Endodermal cell (in vitro differentiated cells): ENCODE measurements around the gene HOPX. TPM values are rescaled to one million over a fixed set of nuclear protein-coding genes. Genes with fewer than 3 reads are reported as not detected.

Experiments used
- DNase-seq: peaks from one replicate; pipeline ENCODE4 v3.0.0-alpha.2; 2017
- H3K27ac ChIP-seq: 2 replicates; pipeline ENCODE4 v1.5.1; 2013; ENCODE audit warnings: mild to moderate bottlenecking, low read depth, low read length, moderate library complexity
- H3K27me3 ChIP-seq: 2 replicates; pipeline ENCODE4 v1.6.1; 2013; ENCODE audit warnings: mild to moderate bottlenecking, low read length, moderate library complexity; ENCODE audit not compliant: insufficient read depth, control insufficient read depth, poor library complexity, severe bottlenecking
- H3K36me3 ChIP-seq: 2 replicates; pipeline ENCODE4 v1.7.0; 2013; ENCODE audit warnings: mild to moderate bottlenecking, low read length, moderate library complexity; ENCODE audit not compliant: control insufficient read depth, insufficient read depth
- H3K4me1 ChIP-seq: one replicate; pipeline ENCODE4 v1.7.0; 2013; ENCODE audit warnings: low read length; ENCODE audit not compliant: control insufficient read depth, insufficient read depth
- H3K4me3 ChIP-seq: 2 replicates; pipeline ENCODE4 v1.5.1; 2013; ENCODE audit warnings: mild to moderate bottlenecking, low read length, moderate library complexity
- H3K9ac ChIP-seq: 2 replicates; pipeline ENCODE4 v1.6.1; 2013; ENCODE audit warnings: mild to moderate bottlenecking, low read length, moderate library complexity; ENCODE audit not compliant: poor library complexity, severe bottlenecking; ENCODE audit errors: extremely low read depth
- H3K9me3 ChIP-seq: 2 replicates; pipeline ENCODE4 v1.6.1; 2013; ENCODE audit warnings: mild to moderate bottlenecking, low read length, moderate library complexity; ENCODE audit not compliant: control insufficient read depth
- H3K27ac Mint-ChIP-seq: 2 replicates; pipeline ENCODE4 v1.8.0; 2020; ENCODE audit warnings: mixed read lengths
- H3K27me3 Mint-ChIP-seq: 2 replicates; pipeline ENCODE4 v1.8.0; 2021; ENCODE audit warnings: mild to moderate bottlenecking, mixed read lengths; ENCODE audit not compliant: insufficient read depth
- H3K36me3 Mint-ChIP-seq: 2 replicates; pipeline ENCODE4 v1.8.0; 2020; ENCODE audit warnings: low read depth, mixed read lengths
- H3K4me1 Mint-ChIP-seq: 2 replicates; pipeline ENCODE4 v1.8.0; 2020; ENCODE audit warnings: mixed read lengths
- H3K4me3 Mint-ChIP-seq: 2 replicates; pipeline ENCODE4 v1.8.0; 2020; ENCODE audit warnings: mild to moderate bottlenecking, moderate library complexity, mixed read lengths
- H3K9me3 Mint-ChIP-seq: 2 replicates; pipeline ENCODE4 v1.8.0; 2020; ENCODE audit warnings: mild to moderate bottlenecking, mixed read lengths
- WGBS, 2 experiments: methylation state at CpG; one replicate each; pipeline versions ENCODE4 v1.1.5 to v1.1.7; 2013; ENCODE audit warnings: missing lambda C conversion rate in 2 of 2, mixed read lengths in 1 of 2; ENCODE audit not compliant: insufficient coverage in 1 of 2, insufficient read length in 1 of 2; 5-methylcytosine and 5-hydroxymethylcytosine counted together
- total RNA-seq, 2 donors: library from RNA; stranded (reverse); fragmentation: NEBNext Ultra II Directional in 1 of 2; extraction: Animal tissue kit (Norgen Biotek cat#: 25700) in 1 of 2; gene quantifications; 2 replicates in 1 of 2; 3 replicates in 1 of 2; pipeline ENCODE4 v1.2.1, GENCODE V29; 2021
- TF ChIP-seq, protein P1 (sequence below): fragments of 200-600 bp; sonication (generic); conservative IDR thresholded peaks from 2 replicates; pipeline ENCODE4 v1.5.0; 2021; ENCODE audit warnings: antibody characterized with exemption, mild to moderate bottlenecking

Gene HOPX
- total RNA-seq, 2 donors from 2014 or later, result not detected

GRCh38 chr4:56643596-56643995, 37.5 kb downstream of the HOPX start:
- Histone ChIP-seq H3K9ac (no peak overlapping the region), H3K9me3 (peaks cover 7% of the 10 kb centered on the region), H3K4me3 (no peak overlapping the region), H3K27ac (no peak overlapping the region), H3K36me3 (no peaks in the 10 kb centered on the region), H3K27me3 (no peaks in the 10 kb centered on the region), H3K4me1 (no peaks in the 10 kb centered on the region)
- Mint-ChIP-seq H3K27ac (no peak overlapping the region), H3K4me3 (no peak overlapping the region), H3K27me3 (peaks cover 2% of the 10 kb centered on the region), H3K4me1 (peaks cover 24% of the 10 kb centered on the region), H3K9me3 (peaks cover 12% of the 10 kb centered on the region), H3K36me3 (no peaks in the 10 kb centered on the region)
- TF ChIP-seq, protein P1, sequence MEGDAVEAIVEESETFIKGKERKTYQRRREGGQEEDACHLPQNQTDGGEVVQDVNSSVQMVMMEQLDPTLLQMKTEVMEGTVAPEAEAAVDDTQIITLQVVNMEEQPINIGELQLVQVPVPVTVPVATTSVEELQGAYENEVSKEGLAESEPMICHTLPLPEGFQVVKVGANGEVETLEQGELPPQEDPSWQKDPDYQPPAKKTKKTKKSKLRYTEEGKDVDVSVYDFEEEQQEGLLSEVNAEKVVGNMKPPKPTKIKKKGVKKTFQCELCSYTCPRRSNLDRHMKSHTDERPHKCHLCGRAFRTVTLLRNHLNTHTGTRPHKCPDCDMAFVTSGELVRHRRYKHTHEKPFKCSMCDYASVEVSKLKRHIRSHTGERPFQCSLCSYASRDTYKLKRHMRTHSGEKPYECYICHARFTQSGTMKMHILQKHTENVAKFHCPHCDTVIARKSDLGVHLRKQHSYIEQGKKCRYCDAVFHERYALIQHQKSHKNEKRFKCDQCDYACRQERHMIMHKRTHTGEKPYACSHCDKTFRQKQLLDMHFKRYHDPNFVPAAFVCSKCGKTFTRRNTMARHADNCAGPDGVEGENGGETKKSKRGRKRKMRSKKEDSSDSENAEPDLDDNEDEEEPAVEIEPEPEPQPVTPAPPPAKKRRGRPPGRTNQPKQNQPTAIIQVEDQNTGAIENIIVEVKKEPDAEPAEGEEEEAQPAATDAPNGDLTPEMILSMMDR, result no peak
- DNase-seq, result no peak
- WGBS, 2 experiments, result 98% methylated on average over 5 to 6 of the region's 6 CpGs

DNA sequence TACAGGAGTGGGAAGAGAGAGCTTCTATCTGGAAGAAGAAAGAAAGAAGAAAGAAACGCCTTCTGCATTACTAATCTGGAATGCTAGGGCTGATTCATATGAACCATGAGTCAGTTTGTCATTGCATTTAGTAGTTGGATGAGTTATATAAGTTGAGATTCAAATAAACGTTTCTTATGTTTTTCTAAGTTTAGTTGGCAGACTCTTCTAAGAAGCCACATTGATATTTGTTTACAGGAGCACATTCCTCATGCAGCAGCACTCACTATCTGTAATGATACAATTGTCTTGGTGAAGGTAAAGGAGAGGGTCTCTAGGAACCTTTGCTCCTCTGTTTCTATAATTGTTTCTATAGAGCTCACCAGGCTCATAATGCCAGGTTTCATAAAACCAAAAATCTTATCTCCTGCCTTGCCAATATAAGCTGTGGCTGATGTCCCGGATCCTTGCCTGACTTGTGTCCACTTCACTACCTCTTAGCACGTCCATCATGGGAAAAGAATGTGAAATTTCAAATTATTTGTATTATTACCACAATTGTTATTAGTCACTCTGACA, 39.5 kb downstream of the HOPX start:
- Mint-ChIP-seq H3K4me3 (no peak overlapping the region), H3K36me3 (no peaks in the 10 kb centered on the region), H3K27ac (no peak overlapping the region), H3K27me3 (peaks cover 2% of the 10 kb centered on the region), H3K4me1 (peaks cover 24% of the 10 kb centered on the region), H3K9me3 (peaks cover 8% of the 10 kb centered on the region)
- Histone ChIP-seq H3K4me3 (no peak overlapping the region), H3K9ac (no peak overlapping the region), H3K27ac (no peak overlapping the region), H3K9me3 (peaks cover 6% of the 10 kb centered on the region), H3K36me3 (no peaks in the 10 kb centered on the region), H3K27me3 (no peaks in the 10 kb centered on the region), H3K4me1 (no peaks in the 10 kb centered on the region)
- DNase-seq, result no peak
- WGBS, 2 experiments, result 82% methylated on average over 1 to 4 of the region's 4 CpGs
- TF ChIP-seq, protein P1, result no peak

- no peak overlapping the region for H3K27ac ChIP-seq
- no peaks in the 10 kb centered on the region for H3K9me3 ChIP-seq
- TF ChIP-seq, protein P1, result no peak
- no peak overlapping the region for H3K9ac ChIP-seq
- 94 to 97% methylated on average over 5 of the region's 5 CpGs for WGBS, 2 experiments
- no peak for DNase-seq
- H3K36me3 ChIP-seq, result no peaks in the 10 kb centered on the region
- Mint-ChIP-seq H3K27me3 (peaks cover under 1% of the 10 kb centered on the region), H3K9me3 (peaks cover 4% of the 10 kb centered on the region), H3K4me1 (peaks cover 24% of the 10 kb centered on the region), H3K36me3 (no peaks in the 10 kb centered on the region), H3K27ac (no peak overlapping the region), H3K4me3 (no peak overlapping the region)
- no peaks in the 10 kb centered on the region for H3K27me3 ChIP-seq
- H3K4me1 ChIP-seq, result no peaks in the 10 kb centered on the region
- H3K4me3 ChIP-seq, result no peak overlapping the region
Measured at GRCh38 chr4:56640621-56641493, 40.2 kb downstream of the HOPX start.
